ENCODE measurements around the gene LCN1. TPM values are rescaled to one million over a fixed set of nuclear protein-coding genes. Genes with fewer than 3 reads are reported as not detected.
A peak's percentile ranks its signal among the peaks of the same experiment; 100 is the strongest.

LCN1 gene
- total RNA-seq, 1 experiment from 2014 or later, result not detected

DNA sequence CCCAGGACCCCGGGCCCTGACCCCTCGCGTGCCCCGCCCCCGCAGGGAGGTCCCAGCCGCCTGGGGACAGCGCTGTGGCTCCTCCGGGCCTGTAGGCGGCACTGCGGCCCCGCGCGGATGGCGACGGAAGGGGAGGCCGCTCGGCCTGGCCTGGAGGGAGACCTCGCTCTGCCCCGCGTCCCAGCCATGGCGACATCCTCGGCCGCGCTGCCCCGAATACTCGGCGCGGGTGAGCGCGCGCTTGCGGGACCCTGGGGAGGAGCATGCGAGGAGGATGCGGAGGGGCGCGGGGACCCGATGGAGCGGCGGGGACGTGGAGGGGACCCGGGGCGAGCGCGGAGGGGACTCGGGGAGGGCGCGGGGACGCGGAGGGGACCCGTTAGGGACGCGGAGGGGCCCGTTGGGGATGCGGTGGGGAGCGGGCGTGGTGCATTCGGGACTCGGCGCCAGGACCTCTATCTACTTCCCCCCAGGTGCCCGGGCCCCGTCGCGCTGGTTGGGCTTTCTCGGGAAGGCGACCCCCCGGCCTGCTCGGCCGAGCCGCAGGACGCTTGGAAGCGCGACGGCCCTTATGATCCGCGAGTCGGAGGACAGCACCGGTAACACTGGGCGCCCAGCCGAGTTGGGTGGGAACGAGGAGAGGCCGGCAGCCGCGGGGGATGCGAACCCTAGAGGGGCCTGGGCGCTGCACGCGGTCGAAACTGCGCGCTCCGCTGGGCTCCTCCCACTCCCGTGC lies 20.5 kb upstream of the LCN1 start, which contains the start of gene MRPS2:
MRPS2 (plus strand) TSS at position 158 of the 736 bp plus-strand sequence; CDS start at position 187, 29 bp downstream.
- peak within 1 kb of the TSS; percentile 90 for H2AFZ ChIP-seq
- H3K9me3 ChIP-seq (ENCODE audit: insufficient read depth, low read depth), result no peaks in the 10 kb centered on the region
- no TSS peak for BruUV-seq (replicated peaks)
- no peaks in the 10 kb centered on the region for H3K9me2 ChIP-seq (ENCODE audit: insufficient read depth)
- H3K27ac ChIP-seq, result peak within 1 kb of the TSS; percentile 59
- intact Hi-C loops (cut with micrococcal nuclease; ENCODE audit: unreplicated experiment), result no loop called here
- ChIA-PET CTCF (no interaction called here), POLR2A (ENCODE audit: unreplicated experiment) (interaction anchor here (0.6 kb wide), 1 partner anchor 1991 kb away, joined by 10 read pairs; no protein-coding TSS in a partner anchor)
- no peak for TF ChIP-seq EZH2 (IDR thresholded peaks at IDR 0.05; ENCODE audit: low read depth)
- TF ChIP-seq CTCF (conservative IDR thresholded peaks at IDR 0.05), result peak; percentile 75
- H3F3A ChIP-seq (ENCODE audit: insufficient read depth, low read depth), result no peaks in the 10 kb centered on the region; the same call in 1 of the 2 replicates
- peaks cover 9% of the 10 kb centered on the region; the same call in 1 of the 2 replicates for H3K4me1 ChIP-seq (replicated peaks; ENCODE audit: insufficient read depth)
- H3K36me3 ChIP-seq (ENCODE audit: low read depth), result no peaks in the 10 kb centered on the region
- H4K20me1 ChIP-seq (ENCODE audit: insufficient read depth), result peaks cover 30% of the 10 kb centered on the region
- DNase-seq, result peak; percentile 76 to 95
- H3K79me2 ChIP-seq (ENCODE audit: low read depth), result peaks cover 23% of the 10 kb centered on the region
- H3K4me2 ChIP-seq, result peak within 1 kb of the TSS; percentile 91
- peak within 1 kb of the TSS; percentile 63 for H3K4me3 ChIP-seq
- no peaks in the 10 kb centered on the region for H3K27me3 ChIP-seq (ENCODE audit: insufficient read depth, low read depth)

DNA sequence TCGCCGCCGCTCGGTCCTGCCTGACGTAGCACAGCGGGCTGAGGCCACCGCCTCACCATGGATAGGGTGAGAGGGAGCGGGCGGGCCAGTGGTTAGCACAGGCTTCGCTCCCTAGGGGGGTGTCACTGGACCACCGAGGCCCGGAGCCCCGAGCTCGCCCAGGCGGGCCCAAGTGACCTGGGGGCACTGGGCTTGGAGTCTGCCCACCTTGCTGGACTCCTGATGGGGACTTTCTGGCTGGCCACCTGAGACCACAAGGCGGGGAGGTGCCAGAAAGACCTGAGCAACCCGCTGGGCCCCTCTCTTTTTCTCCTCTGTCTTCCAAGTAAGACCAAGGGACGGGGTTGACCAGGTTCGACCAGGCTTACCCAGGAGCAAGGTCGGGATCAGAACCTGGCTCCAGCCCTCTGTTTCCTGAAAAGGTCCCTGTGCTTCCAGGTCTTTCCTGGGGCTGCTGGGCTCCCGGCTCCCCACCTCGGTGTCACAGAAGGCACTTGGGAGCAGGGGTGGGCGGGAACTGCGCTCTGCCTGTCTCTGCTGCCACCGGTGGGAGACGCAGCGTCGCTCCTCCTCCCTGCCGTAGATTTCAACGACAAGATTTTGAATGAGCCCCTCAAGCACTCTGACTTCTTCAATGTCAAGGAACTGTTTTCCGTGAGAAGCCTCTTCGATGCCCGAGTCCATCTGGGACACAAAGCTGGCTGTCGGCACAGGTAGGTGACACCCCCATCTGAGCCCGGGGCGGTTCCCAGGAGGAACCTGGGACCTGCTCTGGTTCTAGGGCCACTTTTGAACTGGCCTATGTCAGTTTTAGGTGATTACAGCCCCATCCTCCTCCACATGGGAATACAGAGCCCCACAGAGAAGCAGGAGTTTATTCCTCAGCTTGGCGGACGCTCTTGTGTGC lies 19.7 kb upstream of the LCN1 start:
- TSS peak; percentile 46 for BruUV-seq (replicated peaks)
- no peaks in the 10 kb centered on the region for H3K36me3 ChIP-seq (ENCODE audit: low read depth)
- H3K9me2 ChIP-seq (ENCODE audit: insufficient read depth), result no peaks in the 10 kb centered on the region
- ChIA-PET POLR2A (ENCODE audit: unreplicated experiment) (no interaction called here), CTCF (no interaction called here)
- no peaks in the 10 kb centered on the region for H3F3A ChIP-seq (ENCODE audit: insufficient read depth, low read depth)
- no peaks in the 10 kb centered on the region for H3K9me3 ChIP-seq (ENCODE audit: insufficient read depth, low read depth)
- H3K79me2 ChIP-seq (ENCODE audit: low read depth), result peaks cover 23% of the 10 kb centered on the region
- H3K4me1 ChIP-seq (replicated peaks; ENCODE audit: insufficient read depth), result peaks cover 9% of the 10 kb centered on the region; the same call in 1 of the 2 replicates
- intact Hi-C loops (cut with micrococcal nuclease; ENCODE audit: unreplicated experiment), result no loop called here
- DNase-seq, result no peak
- no peak overlapping the region for H3K27ac ChIP-seq
- H2AFZ ChIP-seq, result peak overlapping the region; percentile 90; the same call in 1 of the 2 replicates
- H4K20me1 ChIP-seq (ENCODE audit: insufficient read depth), result peaks cover 30% of the 10 kb centered on the region
- TF ChIP-seq CTCF (conservative IDR thresholded peaks at IDR 0.05) (no peak), EZH2 (IDR thresholded peaks at IDR 0.05; ENCODE audit: low read depth) (no peak)
- H3K4me3 ChIP-seq, result peak overlapping the region; percentile 63
- H3K4me2 ChIP-seq, result peak overlapping the region; percentile 91
- H3K27me3 ChIP-seq (ENCODE audit: insufficient read depth, low read depth), result no peaks in the 10 kb centered on the region

- Histone ChIP-seq H3K4me1 (replicated peaks; ENCODE audit: insufficient read depth) (peaks cover 9% of the 10 kb centered on the region; the same call in 1 of the 2 replicates), H3K36me3 (ENCODE audit: low read depth) (no peaks in the 10 kb centered on the region), H3K4me2 (peak overlapping the region; percentile 91), H3K9me2 (ENCODE audit: insufficient read depth) (no peaks in the 10 kb centered on the region), H4K20me1 (ENCODE audit: insufficient read depth) (peaks cover 30% of the 10 kb centered on the region), H3F3A (ENCODE audit: insufficient read depth, low read depth) (no peaks in the 10 kb centered on the region), H3K79me2 (ENCODE audit: low read depth) (peaks cover 23% of the 10 kb centered on the region), H3K27ac (no peak overlapping the region), H3K27me3 (ENCODE audit: insufficient read depth, low read depth) (no peaks in the 10 kb centered on the region), H2AFZ (no peak overlapping the region), H3K9me3 (ENCODE audit: insufficient read depth, low read depth) (no peaks in the 10 kb centered on the region), H3K4me3 (peak overlapping the region; percentile 63; the same call in 1 of the 2 replicates)
- ChIA-PET CTCF (no interaction called here), POLR2A (ENCODE audit: unreplicated experiment) (no interaction called here)
- no peak for DNase-seq
- TF ChIP-seq EZH2 (IDR thresholded peaks at IDR 0.05; ENCODE audit: low read depth) (no peak), CTCF (conservative IDR thresholded peaks at IDR 0.05) (no peak)
- BruUV-seq (replicated peaks), result no TSS peak
- intact Hi-C loops (cut with micrococcal nuclease; ENCODE audit: unreplicated experiment), result no loop called here
These were observed 18.9 kb upstream of the LCN1 start for GRCh38 chr9:135502168-135502872.

Measured in PC-9 (cell line).